HEK293T (cell line): ENCODE data around the gene HOPX.

ENCODE experiments used
- ARNT ChIP-seq: fragments of 450-650 bp; IDR thresholded peaks from 2 replicates; pipeline ENCODE4 v1.6.1; 2017; ENCODE audit warnings: mild to moderate bottlenecking
- BHLHE40 ChIP-seq: fragments of 450-650 bp; IDR thresholded peaks from 2 replicates; pipeline ENCODE4 v1.6.1; 2016; ENCODE audit warnings: mild to moderate bottlenecking, moderate library complexity, borderline replicate concordance
- ELF4 ChIP-seq: fragments of 450-650 bp; IDR thresholded peaks from 2 replicates; pipeline ENCODE4 v1.6.1; 2017; ENCODE audit warnings: antibody characterized with exemption
- FOXA1 ChIP-seq: fragments of 450-650 bp; IDR thresholded peaks from 2 replicates; pipeline ENCODE4 v1.6.1; 2016; ENCODE audit warnings: mild to moderate bottlenecking
- FOXM1 ChIP-seq: fragments of 450-650 bp; IDR thresholded peaks from 2 replicates; pipeline ENCODE4 v1.6.1; 2017; ENCODE audit warnings: mild to moderate bottlenecking, borderline replicate concordance
- HDGF ChIP-seq: fragments of 450-650 bp; IDR thresholded peaks from 2 replicates; pipeline ENCODE4 v1.6.1; 2017; ENCODE audit warnings: antibody characterized with exemption, borderline replicate concordance
- LEF1 ChIP-seq: fragments of 450-650 bp; IDR thresholded peaks from 2 replicates; pipeline ENCODE4 v1.6.1; 2017; ENCODE audit warnings: mild to moderate bottlenecking, borderline replicate concordance
- PKNOX1 ChIP-seq: fragments of 450-650 bp; IDR thresholded peaks from 2 replicates; pipeline ENCODE4 v1.6.1; 2016
- SP1 ChIP-seq: fragments of 450-650 bp; IDR thresholded peaks from 2 replicates; pipeline ENCODE4 v1.6.1; 2017
- SUZ12 ChIP-seq: fragments of 450-650 bp; IDR thresholded peaks from 2 replicates; pipeline ENCODE4 v1.6.1; 2016; ENCODE audit warnings: mild to moderate bottlenecking
- TARDBP ChIP-seq: fragments of 450-650 bp; IDR thresholded peaks from 2 replicates; pipeline ENCODE4 v1.6.1; 2016

GRCh38 chr4:56640621-56641493, 40.2 kb downstream of the HOPX start:
- TF ChIP-seq TARDBP: no peak
- TF ChIP-seq SP1: no peak
- no peak for TF ChIP-seq FOXM1
- TF ChIP-seq SUZ12: no peak
- no peak for TF ChIP-seq ARNT
- no peak for TF ChIP-seq HDGF
- no peak for TF ChIP-seq LEF1
- no peak for TF ChIP-seq FOXA1
- no peak for TF ChIP-seq PKNOX1
- TF ChIP-seq BHLHE40: no peak
- TF ChIP-seq ELF4: no peak
